Stimulated activated CD8-positive, alpha-beta memory T cell treated with anti-CD3 and anti-CD28 coated beads, Interleukin-4, amount 100 ng/mL, for 48 hours (primary cell): ENCODE measurements around the gene FZD10.

Experiments used
- DNase-seq: peaks from one replicate; pipeline ENCODE4 v3.0.0-alpha.2; 2020

Gene FZD10

GRCh38 chr12:130133851-130134562, 28.3 kb upstream of the FZD10 start:
- no peak for DNase-seq

GRCh38 chr12:130134563-130134915, 27.7 kb upstream of the FZD10 start:
- DNase-seq, result no peak

- DNase-seq, result no peak
Observed at GRCh38 chr12:130136509-130137039, 25.7 kb upstream of the FZD10 start.

- DNase-seq, result no peak
Observed at GRCh38 chr12:130137040-130138018, 24.9 kb upstream of the FZD10 start.

- no peak for DNase-seq
Observed at GRCh38 chr12:130138478-130138877, 23.8 kb upstream of the FZD10 start.

GRCh38 chr12:130139567-130140421, 22.5 kb upstream of the FZD10 start:
- DNase-seq, result no peak

- no peak for DNase-seq
Observed at GRCh38 chr12:130141105-130141504, 21.2 kb upstream of the FZD10 start.

GRCh38 chr12:130141901-130142683, 20.2 kb upstream of the FZD10 start:
- no peak for DNase-seq

- no peak for DNase-seq
Observed at GRCh38 chr12:130142736-130143135, 19.5 kb upstream of the FZD10 start.

GRCh38 chr12:130143136-130143535, 19.1 kb upstream of the FZD10 start:
- DNase-seq, result no peak

- DNase-seq, result no peak
Observed at GRCh38 chr12:130144256-130144655, 18.0 kb upstream of the FZD10 start.

- no peak for DNase-seq
Observed at GRCh38 chr12:130145731-130146130, 16.5 kb upstream of the FZD10 start.

GRCh38 chr12:130146176-130146931, 15.9 kb upstream of the FZD10 start:
- DNase-seq, result no peak

GRCh38 chr12:130147875-130148596, 14.2 kb upstream of the FZD10 start:
- DNase-seq, result no peak

- no peak for DNase-seq
Observed at GRCh38 chr12:130151846-130152245, 10.4 kb upstream of the FZD10 start.

- DNase-seq, result no peak
Observed at GRCh38 chr12:130152386-130152785, 9.9 kb upstream of the FZD10 start.

- no peak for DNase-seq
Observed at GRCh38 chr12:130153803-130154202, 8.5 kb upstream of the FZD10 start.

- no peak for DNase-seq
Observed at GRCh38 chr12:130154276-130155070, 7.8 kb upstream of the FZD10 start.

GRCh38 chr12:130155416-130156073, 6.7 kb upstream of the FZD10 start:
- DNase-seq, result no peak
